Smooth muscle cell (in vitro differentiated cells): ENCODE measurements around the gene UCN. TPM values are rescaled to one million over a fixed set of nuclear protein-coding genes. Genes with fewer than 3 reads are reported as not detected.

Experiments used
- DNase-seq: peaks from one replicate; lab custom pipeline; 2025; ENCODE audit not compliant: unreplicated experiment; lab: John Stamatoyannopoulos, UW
- H2AFZ ChIP-seq: fragments of 200-600 bp; sonication (generic); 2 replicates; pipeline ENCODE4 v1.6.0; 2016; ENCODE audit warnings: antibody characterized with exemption, low read depth, mild to moderate bottlenecking
- H3F3A ChIP-seq: fragments of 200-600 bp; sonication (generic); 2 replicates; pipeline ENCODE4 v1.6.0; 2017; ENCODE audit warnings: antibody characterized with exemption, low read depth
- H3K27ac ChIP-seq: fragments of 200-600 bp; sonication (generic); 2 replicates; pipeline ENCODE4 v1.5.1; 2016; ENCODE audit warnings: low read depth, mild to moderate bottlenecking
- H3K27me3 ChIP-seq: fragments of 200-600 bp; sonication (generic); 2 replicates; pipeline ENCODE4 v1.6.1; 2016; ENCODE audit warnings: low read depth, mild to moderate bottlenecking
- H3K36me3 ChIP-seq: fragments of 200-600 bp; sonication (generic); 2 replicates; pipeline ENCODE4 v1.5.1; 2016; ENCODE audit warnings: low read depth
- H3K4me1 ChIP-seq: fragments of 200-600 bp; sonication (generic); 2 replicates; pipeline ENCODE4 v1.5.1; 2016; ENCODE audit warnings: low read depth
- H3K4me2 ChIP-seq: fragments of 200-600 bp; sonication (generic); 2 replicates; pipeline ENCODE4 v1.6.0; 2016; ENCODE audit warnings: mild to moderate bottlenecking
- H3K4me3 ChIP-seq: fragments of 200-600 bp; sonication (generic); 2 replicates; pipeline ENCODE4 v1.5.1; 2016; ENCODE audit warnings: mild to moderate bottlenecking
- H3K79me2 ChIP-seq: fragments of 200-600 bp; sonication (generic); 2 replicates; pipeline ENCODE4 v1.6.0; 2016; ENCODE audit warnings: low read depth, mild to moderate bottlenecking
- H3K9ac ChIP-seq: fragments of 200-600 bp; sonication (generic); 2 replicates; pipeline ENCODE4 v1.6.0; 2016; ENCODE audit warnings: low read depth
- H3K9me3 ChIP-seq: fragments of 200-600 bp; sonication (generic); replicated peaks from 2 replicates; pipeline ENCODE4 v1.5.1; 2016; ENCODE audit warnings: low read depth
- H4K20me1 ChIP-seq: fragments of 200-600 bp; sonication (generic); 2 replicates; pipeline ENCODE4 v1.6.0; 2016; ENCODE audit warnings: low read depth
- CTCF ChIP-seq: fragments of 200-600 bp; sonication (generic); IDR thresholded peaks from 2 replicates; pipeline ENCODE4 v1.5.1; 2017; ENCODE audit warnings: borderline replicate concordance, mild to moderate bottlenecking, antibody characterized with exemption; ENCODE audit not compliant: insufficient read depth, poor library complexity, severe bottlenecking
- WGBS: methylation state at CpG from one replicate; pipeline ENCODE4 v1.1.7; 2016; ENCODE audit warnings: low lambda C conversion rate; 5-methylcytosine and 5-hydroxymethylcytosine counted together
- polyA plus RNA-seq: library from polyadenylated mRNA; unstranded; fragments of >200 nt; fragmentation: Nextera tagmentation; extraction: Ambion mirVana; gene quantifications from 2 replicates; pipeline ENCODE4 v1.2.1, GENCODE V29; 2016
- total RNA-seq: library from RNA; depleted of rRNA; stranded (reverse); fragments of >200 nt; gene quantifications from 2 replicates; pipeline ENCODE4 v1.2.3, GENCODE V29; 2014

The UCN gene
- total and polyA plus RNA-seq, 2 experiments from 2014 or later: 0.36 to 3.6 TPM

GRCh38 chr2:27281855-27282559 lies 26.2 kb downstream of the UCN start, which contains the start of gene TRIM54:
Gene TRIM54, plus strand, starts transcription at chr2:27282429. Its CDS starts 303 bp downstream, at chr2:27282732.
- H3K27me3 ChIP-seq: peaks cover 11% of the 10 kb centered on the region
- peaks cover 9% of the 10 kb centered on the region for H3K4me1 ChIP-seq
- H3K4me3 ChIP-seq: no peak within 1 kb of the TSS
- H3K27ac ChIP-seq: no peak within 1 kb of the TSS
- no peaks in the 10 kb centered on the region for H3K79me2 ChIP-seq
- H3F3A ChIP-seq: no peaks in the 10 kb centered on the region
- no peak for TF ChIP-seq CTCF
- H3K9ac ChIP-seq: no peak within 1 kb of the TSS
- no peaks in the 10 kb centered on the region for H3K36me3 ChIP-seq
- WGBS: 58% methylated on average over 5 of the region's 5 CpGs
- H3K9me3 ChIP-seq: no peaks in the 10 kb centered on the region
- H3K4me2 ChIP-seq: peak within 1 kb of the TSS; percentile 50
- H2AFZ ChIP-seq: no peak within 1 kb of the TSS
- no peak for DNase-seq
- H4K20me1 ChIP-seq: no peaks in the 10 kb centered on the region

- Histone ChIP-seq H4K20me1 (no peaks in the 10 kb centered on the region), H3K9ac (no peak overlapping the region), H3K4me3 (no peak overlapping the region), H3F3A (no peaks in the 10 kb centered on the region), H3K79me2 (no peaks in the 10 kb centered on the region), H3K36me3 (no peaks in the 10 kb centered on the region), H3K27me3 (peaks cover 11% of the 10 kb centered on the region), H3K9me3 (no peaks in the 10 kb centered on the region), H3K27ac (no peak overlapping the region), H3K4me2 (no peak overlapping the region), H3K4me1 (peaks cover 9% of the 10 kb centered on the region), H2AFZ (no peak overlapping the region)
- no peak for DNase-seq
- TF ChIP-seq CTCF: no peak
- 92% methylated on average over 3 of the region's 3 CpGs for WGBS
Observed at GRCh38 chr2:27281442-27281841, 26.8 kb downstream of the UCN start.

- Histone ChIP-seq H3K9me3 (no peaks in the 10 kb centered on the region), H3K79me2 (no peaks in the 10 kb centered on the region), H3K27ac (no peak overlapping the region), H3K36me3 (no peaks in the 10 kb centered on the region), H3K4me1 (peaks cover 9% of the 10 kb centered on the region), H3K4me2 (no peak overlapping the region), H3K27me3 (peaks cover 11% of the 10 kb centered on the region), H3K9ac (no peak overlapping the region), H4K20me1 (no peaks in the 10 kb centered on the region), H3F3A (no peaks in the 10 kb centered on the region), H3K4me3 (no peak overlapping the region), H2AFZ (no peak overlapping the region)
- TF ChIP-seq CTCF: no peak
- DNase-seq: no peak
- 79% methylated on average over 3 of the region's 3 CpGs for WGBS
Observed at GRCh38 chr2:27280826-27281225, 27.4 kb downstream of the UCN start.

GRCh38 chr2:27278010-27278409 lies 30.2 kb downstream of the UCN start:
- no peak overlapping the region for H3K4me3 ChIP-seq
- WGBS: 85% methylated on average over 1 of the region's 1 CpG
- no peak for TF ChIP-seq CTCF

More at GRCh38 chr2:27278010-27278409, 30.2 kb downstream of the UCN start:
- Histone ChIP-seq H3K9me3 (no peaks in the 10 kb centered on the region), H3K9ac (no peak overlapping the region), H2AFZ (no peak overlapping the region), H3K27me3 (peaks cover 15% of the 10 kb centered on the region), H3K4me1 (peaks cover 9% of the 10 kb centered on the region), H3K36me3 (no peaks in the 10 kb centered on the region), H3K27ac (no peak overlapping the region), H3K79me2 (no peaks in the 10 kb centered on the region), H3K4me2 (no peak overlapping the region), H4K20me1 (no peaks in the 10 kb centered on the region), H3F3A (no peaks in the 10 kb centered on the region)
- DNase-seq: no peak
